Breast epithelium (tissue), 3 donors: Measurements from ENCODE around the gene TTC38. TPM values are rescaled to one million over a fixed set of nuclear protein-coding genes. Genes with fewer than 3 reads are reported as not detected.

Experiments used
- total RNA-seq, 3 donors: library from RNA; depleted of rRNA; stranded (reverse); fragments of >200 nt; gene quantifications; one replicate each; pipeline ENCODE4 v1.1.0, GENCODE V29; 2016

The TTC38 gene
- total RNA-seq, 3 donors from 2014 or later = 55.6 to 115 (median 82.3) TPM

Other genes with a start within 250 kb of the TTC38 start
- gene PPARA, start 117.5 kb upstream of the TTC38 start, total RNA-seq = 10 to 100 TPM; 15.2 to 31.0 (median 22.3) TPM
- 10 to 100 TPM in 2 of 3 donors, 1 to 10 TPM in 1; 7.5 to 16.6 (median 13.3) TPM for gene CDPF1, start 17.7 kb upstream of the TTC38 start, total RNA-seq
- under 1 TPM in 1 of 3 donors, not detected in 2; 0.16 TPM for gene PKDREJ, start 4.7 kb upstream of the TTC38 start, total RNA-seq
- under 1 TPM in 2 of 3 donors, not detected in 1; 0.29 to 0.48 TPM for gene GTSE1, start 28.9 kb downstream of the TTC38 start, total RNA-seq
- gene TRMU, start 67.7 kb downstream of the TTC38 start, total RNA-seq = 10 to 100 TPM; 25.4 to 40.6 (median 37.6) TPM